A673 (cell line): ENCODE measurements around the gene LTBP2. TPM values are rescaled to one million over a fixed set of nuclear protein-coding genes. Genes with fewer than 3 reads are reported as not detected.

Experiments
- BruUV-seq: library from RNA; stranded (reverse); fragments of 400-500 nt; replicated peaks from 2 replicates; lab custom pipeline; 2021; lab: Mats Ljungman, UMichigan
- CTCF ChIA-PET: fragments of 300-600 bp; sonication (Branson Sonifier 250); formaldehyde crosslinking; loops from one replicate; lab custom pipeline; 2022; ENCODE audit warnings: antibody characterized with exemption; lab: Charles Lee
- POLR2A ChIA-PET: fragments of 300-600 bp; sonication (Branson Sonifier 250); formaldehyde crosslinking; loops from one replicate; lab custom pipeline; 2022; ENCODE audit warnings: antibody characterized with exemption; ENCODE audit not compliant: low non-redundant PET; lab: Charles Lee
- DNase-seq: peaks from one replicate; pipeline ENCODE4 v3.0.0-alpha.2; 2015; ENCODE audit warnings: low spot score
- H3K27ac ChIP-seq: fragments of 200-600 bp; sonication (generic); 2 replicates; pipeline ENCODE4 v1.5.1; 2016; ENCODE audit warnings: mixed run types, low read depth, mild to moderate bottlenecking, mixed read lengths, antibody characterized with exemption, low read length; ENCODE audit not compliant: poor library complexity, severe bottlenecking
- H3K27me3 ChIP-seq: fragments of 200-600 bp; sonication (generic); replicated peaks from 2 replicates; pipeline ENCODE4 v1.6.1; 2017; ENCODE audit warnings: mixed run types, low read depth, mild to moderate bottlenecking, mixed read lengths, antibody characterized with exemption, low read length; ENCODE audit not compliant: insufficient read depth, poor library complexity
- H3K36me3 ChIP-seq: fragments of 200-600 bp; sonication (generic); 2 replicates; pipeline ENCODE4 v1.6.1; 2016; ENCODE audit warnings: mixed run types, mild to moderate bottlenecking, mixed read lengths, antibody characterized with exemption, low read length; ENCODE audit not compliant: insufficient read depth, poor library complexity, severe bottlenecking
- H3K4me1 ChIP-seq: fragments of 200-600 bp; sonication (generic); 2 replicates; pipeline ENCODE4 v1.6.1; 2017; ENCODE audit warnings: mixed run types, mild to moderate bottlenecking, mixed read lengths, antibody characterized with exemption, low read length; ENCODE audit not compliant: insufficient read depth, poor library complexity, severe bottlenecking
- H3K4me3 ChIP-seq: fragments of 200-600 bp; sonication (generic); 2 replicates; pipeline ENCODE4 v1.5.1; 2016; ENCODE audit warnings: low read depth, mixed run types, mild to moderate bottlenecking, mixed read lengths, low read length; ENCODE audit not compliant: poor library complexity, severe bottlenecking
- H3K9me3 ChIP-seq: fragments of 200-600 bp; sonication (generic); 2 replicates; pipeline ENCODE4 v1.6.1; 2016; ENCODE audit warnings: mixed run types, low read depth, mild to moderate bottlenecking, mixed read lengths, antibody characterized with exemption, low read length; ENCODE audit not compliant: poor library complexity, severe bottlenecking
- CTCF ChIP-seq: fragments of 300-800, 200-600 bp; sonication (generic); conservative IDR thresholded peaks from 2 replicates; pipeline ENCODE4 v1.5.1; 2017; ENCODE audit warnings: low read depth, mild to moderate bottlenecking, antibody characterized with exemption, low read length, moderate library complexity, mixed read lengths
- EZH2 ChIP-seq: fragments of 200-600 bp; sonication (generic); IDR thresholded peaks from 2 replicates; pipeline ENCODE4 v1.6.1; 2017; ENCODE audit warnings: borderline replicate concordance, low read depth, mild to moderate bottlenecking, mixed read lengths, antibody characterized with exemption, low read length; ENCODE audit not compliant: poor library complexity, severe bottlenecking
- intact Hi-C: fragments of 100-400 bp; cut with micrococcal nuclease; formaldehyde crosslinking; loops from one replicate; pipeline ENCODE4 v1.10.0; 2022; ENCODE audit not compliant: unreplicated experiment
- total RNA-seq: library from RNA; stranded (reverse); gene quantifications from 2 replicates; pipeline ENCODE4 v1.2.3, GENCODE V29; 2021

Gene LTBP2
- total RNA-seq, 1 experiment from 2014 or later, result 0.26 TPM

GRCh38 chr14:74493343-74494261 is 118.4 kb downstream of the LTBP2 start, which contains the start of gene ISCA2:
Gene ISCA2 (plus strand): TSS chr14:74493765. CDS start chr14:74493775, 10 bp downstream.
- H3K9me3 ChIP-seq, result no peaks in the 10 kb centered on the region
- no TSS peak for BruUV-seq
- no peaks in the 10 kb centered on the region for H3K27me3 ChIP-seq
- peak; percentile 100 for DNase-seq
- no peak for TF ChIP-seq EZH2
- TF ChIP-seq CTCF, result no peak
- intact Hi-C loops, result loop anchor here (5.0 kb wide), 1 partner anchor 131 kb away; no protein-coding TSS in a partner anchor
- POLR2A ChIA-PET, result interaction anchor here (0.7 kb wide), 2 partner anchors 199 to 343 kb away, joined by 3 to 4 read pairs; no protein-coding TSS in a partner anchor
- H3K36me3 ChIP-seq, result peaks cover 6% of the 10 kb centered on the region
- CTCF ChIA-PET, result interaction anchor here (0.6 kb wide), 1 partner anchor 190 kb away, joined by 13 read pairs; no protein-coding TSS in a partner anchor
- H3K4me3 ChIP-seq, result peak within 1 kb of the TSS; percentile 97
- H3K27ac ChIP-seq, result peak within 1 kb of the TSS; percentile 84
- peaks cover 23% of the 10 kb centered on the region for H3K4me1 ChIP-seq

GRCh38 chr14:74492776-74493342 is 119.2 kb downstream of the LTBP2 start, which contains the start of gene NPC2:
Gene NPC2 (minus strand): TSS chr14:74493305. CDS start chr14:74493274, 31 bp downstream.
- Histone ChIP-seq H3K27me3 (no peaks in the 10 kb centered on the region), H3K4me1 (peaks cover 23% of the 10 kb centered on the region), H3K4me3 (peak within 1 kb of the TSS; percentile 97), H3K9me3 (no peaks in the 10 kb centered on the region), H3K36me3 (peaks cover 6% of the 10 kb centered on the region), H3K27ac (peak within 1 kb of the TSS; percentile 84)
- intact Hi-C loops, result loop anchor here (5.0 kb wide), 1 partner anchor 131 kb away; no protein-coding TSS in a partner anchor
- ChIA-PET CTCF (interaction anchor here (0.6 kb wide), 1 partner anchor 189 kb away, joined by 13 read pairs; no protein-coding TSS in a partner anchor), POLR2A (interaction anchor here (0.7 kb wide), 2 partner anchors 198 to 344 kb away, joined by 3 to 4 read pairs; no protein-coding TSS in a partner anchor)
- TF ChIP-seq CTCF, result no peak
- no peak for TF ChIP-seq EZH2
- no peak for DNase-seq
- BruUV-seq, result no TSS peak
